Pons (tissue), 1 donor: ENCODE data around the gene KCNE3.
"Not testable (repeated sequence)": the region's sequence is repeated elsewhere in the genome, so short reads cannot be mapped to it uniquely, and the experiment has no call there.

Experiments
- DNase-seq: peaks from one replicate; pipeline ENCODE4 v3.0.0-alpha.2; 2016; ENCODE audit warnings: low spot score

The KCNE3 gene

GRCh38 chr11:74443071-74443864 is 24.1 kb downstream of the KCNE3 start:
- DNase-seq, result no peak

DNA sequence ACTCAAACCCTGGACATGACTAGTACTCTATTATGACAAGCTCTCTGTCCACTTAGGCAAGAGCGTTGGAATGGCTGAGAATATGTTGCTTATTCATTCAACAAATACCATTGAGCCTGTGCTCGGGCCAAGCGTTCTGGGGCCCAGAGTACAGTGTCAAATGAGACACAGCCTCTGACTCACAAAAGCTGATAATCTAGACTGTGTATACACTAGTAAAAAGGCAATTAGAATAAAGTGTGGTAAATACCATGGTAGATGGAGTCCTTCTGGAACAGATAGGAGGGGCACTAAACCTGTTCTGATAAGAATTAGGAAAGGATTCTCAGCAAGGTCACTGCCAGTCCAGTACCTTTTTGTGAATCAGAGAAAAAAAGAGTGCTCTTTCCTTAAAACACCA is 24.7 kb downstream of the KCNE3 start:
- DNase-seq, result no peak

DNA sequence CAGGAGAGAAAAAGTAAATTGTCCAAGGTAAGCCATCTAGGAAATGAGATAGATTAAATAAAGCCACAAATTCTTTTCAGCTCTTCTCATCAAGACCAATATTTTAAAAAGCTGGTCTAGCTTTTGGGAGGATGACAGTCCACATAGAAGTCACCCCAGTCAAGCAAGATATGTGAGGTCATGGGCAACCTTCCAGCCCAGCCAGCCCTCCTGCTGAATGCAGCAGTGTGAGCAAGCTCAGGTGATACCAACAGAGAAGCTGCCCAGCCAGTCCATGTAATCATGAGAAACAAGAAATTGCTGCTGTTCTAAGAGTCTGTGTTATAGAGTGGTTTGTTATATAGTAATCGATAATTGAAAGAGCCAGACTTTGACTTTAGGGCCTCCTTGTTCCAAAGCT is 28.7 kb downstream of the KCNE3 start:
- no peak for DNase-seq

GRCh38 chr11:74437441-74438042 is 29.8 kb downstream of the KCNE3 start:
- DNase-seq, result no peak

DNA sequence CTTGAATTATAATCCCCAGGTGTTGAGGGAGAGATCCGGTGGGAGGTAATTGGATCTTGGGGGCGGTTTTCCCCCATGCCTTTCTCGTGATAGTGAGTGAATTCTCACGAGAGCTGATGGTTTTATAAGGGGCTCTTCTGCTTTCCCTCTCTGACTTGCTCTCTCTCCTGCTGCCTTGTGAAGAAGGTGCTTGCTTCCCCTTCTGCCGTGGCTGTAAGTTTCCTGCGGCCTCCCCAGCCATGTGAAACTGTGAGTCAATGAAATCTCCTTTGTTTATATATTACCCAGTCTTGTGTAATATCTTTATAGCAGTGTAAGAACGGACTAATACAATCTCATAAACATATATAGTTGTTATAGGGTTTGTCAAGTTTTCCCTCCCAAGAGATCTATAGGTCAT is 32.8 kb downstream of the KCNE3 start:
- DNase-seq, result no peak

DNA sequence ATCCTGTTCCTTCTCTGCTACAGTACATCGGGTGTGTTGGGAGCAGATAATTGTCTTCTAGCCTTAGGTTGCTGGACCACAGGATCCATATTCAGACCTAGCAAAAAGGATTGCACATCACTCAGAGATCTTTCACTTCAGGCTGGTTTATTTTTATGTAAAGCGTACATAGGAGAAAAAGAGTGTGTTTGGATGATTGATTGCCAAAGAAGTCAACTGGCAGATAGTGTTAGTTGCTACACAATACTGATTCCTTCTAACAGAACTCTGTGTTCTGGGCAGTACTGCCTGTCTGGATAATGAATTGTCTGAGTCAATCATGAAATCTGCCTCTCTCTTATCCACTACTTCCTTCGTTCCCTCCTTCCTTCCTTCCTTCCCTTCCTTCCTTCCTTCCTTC is 38.1 kb downstream of the KCNE3 start:
- DNase-seq, result no peak

- no peak for DNase-seq
Measured at GRCh38 chr11:74427384-74427886, 39.9 kb downstream of the KCNE3 start.

DNA sequence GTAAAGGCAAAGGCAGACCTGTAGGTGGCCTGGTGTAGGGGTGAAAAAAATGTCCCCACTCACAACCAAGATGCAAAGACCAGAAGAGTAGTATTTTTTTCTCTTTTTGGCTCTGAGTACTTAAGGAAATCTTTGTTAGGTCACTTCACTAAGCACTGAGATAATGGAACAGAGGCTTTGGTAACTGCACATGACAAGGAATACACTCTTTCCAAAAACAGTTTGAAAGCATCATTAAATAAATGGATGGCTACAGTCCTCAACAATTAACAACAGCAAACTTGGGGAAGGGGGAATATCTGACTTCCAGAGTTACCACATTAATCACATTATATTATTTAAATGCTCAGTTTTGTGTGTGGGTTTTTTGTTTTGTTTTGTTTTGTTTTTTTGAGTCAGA is 42.2 kb downstream of the KCNE3 start:
- no peak for DNase-seq

GRCh38 chr11:74418509-74418895 is 48.8 kb downstream of the KCNE3 start:
- DNase-seq, result no peak

GRCh38 chr11:74417860-74418508 is 49.4 kb downstream of the KCNE3 start:
- DNase-seq, result no peak

DNA sequence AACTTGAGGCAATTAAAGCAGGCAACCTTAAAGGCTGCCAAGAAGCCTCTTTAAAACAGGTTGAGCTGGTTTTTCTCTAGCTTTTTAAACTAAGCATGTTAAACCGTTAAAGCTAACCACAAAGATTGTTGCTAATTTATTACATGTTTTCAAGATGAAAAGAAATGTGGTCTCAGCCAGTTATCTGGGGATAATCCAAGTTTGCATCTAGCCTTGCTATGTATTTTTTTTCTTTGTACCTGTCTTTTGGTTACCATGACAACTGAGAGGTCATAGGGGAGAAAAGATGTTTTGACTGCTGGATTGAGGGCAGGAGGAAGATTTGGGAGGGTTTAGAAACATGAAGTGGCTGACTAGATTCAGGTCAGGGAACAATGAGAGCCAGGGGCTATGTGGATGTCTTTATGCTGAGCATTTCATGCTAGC is 50.0 kb downstream of the KCNE3 start:
- no peak for DNase-seq

DNA sequence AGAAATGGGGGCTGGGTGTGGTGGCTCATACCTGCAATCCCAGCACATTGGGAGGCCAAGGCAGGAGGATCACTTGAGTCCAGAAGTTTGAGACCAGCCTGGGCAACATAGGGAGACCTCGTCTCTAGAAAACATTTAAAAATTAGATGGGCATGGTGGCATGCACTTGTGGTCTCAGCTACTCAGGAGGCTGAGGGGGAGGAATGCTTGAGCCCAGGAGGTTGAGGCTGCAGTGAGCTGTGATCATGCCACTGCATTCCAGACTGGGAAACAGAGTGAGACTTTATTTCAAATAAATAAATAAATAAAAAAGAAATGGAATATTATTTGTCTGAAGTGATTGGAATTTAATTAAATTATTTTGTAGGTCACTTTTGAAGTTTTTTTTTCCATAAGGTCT is 50.4 kb downstream of the KCNE3 start:
- DNase-seq, result not testable (repeated sequence)

- no peak for DNase-seq
Measured at GRCh38 chr11:74412733-74413359, 54.5 kb downstream of the KCNE3 start.

DNA sequence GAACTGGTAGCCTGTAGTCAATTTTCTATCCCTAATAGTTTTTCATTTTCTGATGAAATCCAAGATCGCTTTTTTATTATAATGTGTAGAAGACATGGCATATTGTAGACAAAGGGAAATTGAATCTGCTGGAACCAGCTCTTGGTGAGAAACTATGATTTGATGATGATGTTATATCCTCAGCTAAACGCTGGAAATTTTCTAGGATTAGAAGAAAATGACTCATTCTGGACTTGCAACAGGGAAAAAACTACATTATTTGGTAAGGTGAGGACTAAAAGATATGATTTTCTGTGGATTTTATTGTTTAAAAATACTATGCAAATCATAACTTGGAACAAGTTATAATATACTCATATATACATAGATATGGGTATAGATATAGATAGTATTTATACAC is 55.0 kb downstream of the KCNE3 start:
- no peak for DNase-seq

GRCh38 chr11:74409633-74410032 is 57.7 kb downstream of the KCNE3 start:
- no peak for DNase-seq
